Stimulated activated CD8-positive, alpha-beta memory T cell treated with anti-CD3 and anti-CD28 coated beads, Interleukin-7, amount 100 ng/mL, for 24 hours (primary cell): ENCODE results near the gene EFNA4.

Source experiments
- DNase-seq: peaks from one replicate; pipeline ENCODE4 v3.0.0-alpha.2; 2020; ENCODE audit warnings: low read depth

The EFNA4 gene

DNA sequence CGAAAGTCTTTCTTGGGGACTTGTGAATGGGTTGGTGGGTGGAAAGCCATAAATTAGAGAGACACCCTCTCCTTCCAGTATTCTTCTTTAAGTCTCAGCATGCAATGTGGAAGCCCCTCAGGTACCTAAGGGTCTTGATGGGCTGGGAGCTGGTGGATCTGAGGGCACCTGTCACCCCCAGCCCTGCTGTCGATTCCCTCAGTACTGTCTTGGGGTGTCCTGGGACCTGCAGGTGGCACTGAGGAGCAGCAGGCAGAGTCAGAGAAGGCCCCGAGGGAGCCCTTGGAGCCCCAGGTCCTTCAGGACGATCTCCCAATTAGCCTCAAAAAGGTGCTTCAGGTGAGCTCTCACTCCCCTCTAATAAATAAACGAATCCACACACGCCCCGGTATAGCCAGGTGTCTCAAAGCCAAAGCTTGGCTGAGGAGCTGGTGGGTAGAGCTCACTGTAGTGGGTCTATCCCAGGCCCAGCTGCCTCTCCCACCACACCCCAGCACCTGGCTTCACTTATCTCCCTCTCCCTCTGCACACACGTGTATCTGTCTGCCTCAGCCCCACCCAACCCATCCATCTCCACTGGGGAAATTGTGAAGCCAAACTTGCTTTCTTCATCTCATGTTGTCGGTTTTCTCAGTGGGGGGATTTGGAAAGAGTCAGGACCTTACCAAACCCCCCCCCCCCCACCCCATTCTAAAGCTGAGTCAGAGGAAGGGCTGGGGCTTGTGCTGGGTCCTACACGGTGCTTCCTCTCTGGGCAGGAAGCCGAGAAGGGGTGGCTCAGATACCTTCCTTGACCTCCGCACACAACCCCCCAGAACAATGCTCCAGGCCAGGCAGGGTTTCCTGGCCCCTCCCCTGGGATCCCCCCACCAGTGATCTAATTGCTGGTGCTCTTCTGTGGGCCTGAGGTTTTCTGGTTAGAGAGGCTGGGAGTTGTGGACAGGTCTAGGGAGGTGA, 10.8 kb upstream of the EFNA4 start:
- no peak for DNase-seq

DNA sequence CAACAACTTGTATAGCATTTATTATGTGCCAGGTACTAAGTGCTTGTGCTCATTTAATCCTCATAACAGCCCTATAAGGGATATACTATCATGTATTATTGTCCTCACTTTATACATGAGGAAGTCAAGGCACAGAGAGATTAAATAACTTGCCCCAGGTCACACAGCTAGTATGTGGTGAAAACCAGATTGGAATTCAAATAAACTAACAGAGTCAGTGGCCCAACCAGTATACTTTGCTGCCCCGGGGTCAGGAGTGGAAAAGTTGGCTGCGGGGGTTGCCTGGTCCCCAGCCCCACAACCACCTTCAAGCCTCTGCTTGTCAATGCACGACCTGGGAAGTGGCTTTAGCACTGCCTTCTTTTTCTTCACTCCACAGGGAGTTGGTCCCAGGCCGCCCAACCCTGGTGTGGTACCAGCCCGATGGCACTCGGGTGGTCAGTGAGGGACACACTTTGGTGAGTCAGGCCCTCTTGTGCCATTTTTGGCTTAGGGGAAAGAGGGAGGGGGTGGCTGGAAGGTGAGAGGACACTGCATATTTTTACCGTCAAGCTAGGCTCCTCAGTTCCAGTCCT, 9.9 kb upstream of the EFNA4 start:
- no peak for DNase-seq

DNA sequence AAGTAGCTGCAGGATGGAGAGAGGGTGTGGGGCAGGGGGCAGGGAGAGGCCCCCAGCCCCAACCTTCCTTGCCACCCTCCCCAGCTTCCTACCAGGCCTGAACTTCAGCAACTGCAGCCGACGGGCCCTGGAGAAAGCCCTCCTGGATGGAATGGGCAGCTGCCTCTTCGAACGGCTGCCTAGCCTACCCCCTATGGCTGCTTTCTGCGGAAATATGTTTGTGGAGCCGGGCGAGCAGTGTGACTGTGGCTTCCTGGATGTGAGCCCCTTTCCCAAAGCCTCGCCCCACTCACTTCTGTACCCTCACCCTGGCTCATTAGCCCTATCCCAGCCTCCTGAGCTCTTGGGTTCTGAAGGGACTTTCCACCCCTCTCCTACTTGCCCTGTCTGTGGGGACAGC, 6.4 kb upstream of the EFNA4 start:
- DNase-seq, result no peak

DNA sequence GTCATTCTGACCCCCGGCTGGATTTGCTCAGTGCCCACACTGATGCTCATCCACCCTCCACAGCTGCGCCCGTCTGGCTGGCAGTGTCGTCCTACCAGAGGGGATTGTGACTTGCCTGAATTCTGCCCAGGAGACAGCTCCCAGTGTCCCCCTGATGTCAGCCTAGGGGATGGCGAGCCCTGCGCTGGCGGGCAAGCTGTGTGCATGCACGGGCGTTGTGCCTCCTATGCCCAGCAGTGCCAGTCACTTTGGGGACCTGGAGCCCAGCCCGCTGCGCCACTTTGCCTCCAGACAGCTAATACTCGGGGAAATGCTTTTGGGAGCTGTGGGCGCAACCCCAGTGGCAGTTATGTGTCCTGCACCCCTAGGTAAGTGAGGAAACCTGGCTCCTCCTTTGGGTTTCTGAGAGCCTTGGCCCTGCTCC, 5.7 kb upstream of the EFNA4 start:
- DNase-seq, result no peak

DNA sequence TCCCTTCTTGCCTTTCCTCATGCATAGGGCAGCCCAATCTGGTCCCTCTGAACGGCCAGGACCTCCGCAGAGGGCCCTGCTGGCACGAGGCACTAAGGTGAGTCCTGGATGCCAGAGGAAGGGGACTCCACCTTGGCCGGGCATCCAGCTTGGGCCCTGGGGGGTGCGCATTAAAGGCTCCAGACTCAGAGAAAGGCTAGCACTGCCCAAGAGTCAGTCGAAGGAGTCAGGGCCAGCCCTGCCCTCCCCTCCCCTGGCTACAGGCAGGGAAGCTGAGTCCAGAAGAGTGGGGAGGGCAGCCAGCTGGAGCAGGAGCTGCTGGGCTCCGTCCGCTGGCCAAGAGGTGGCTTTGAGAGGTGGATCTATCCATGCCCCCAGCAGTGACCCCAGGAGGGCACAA, 2.8 kb upstream of the EFNA4 start:
- no peak for DNase-seq

DNA sequence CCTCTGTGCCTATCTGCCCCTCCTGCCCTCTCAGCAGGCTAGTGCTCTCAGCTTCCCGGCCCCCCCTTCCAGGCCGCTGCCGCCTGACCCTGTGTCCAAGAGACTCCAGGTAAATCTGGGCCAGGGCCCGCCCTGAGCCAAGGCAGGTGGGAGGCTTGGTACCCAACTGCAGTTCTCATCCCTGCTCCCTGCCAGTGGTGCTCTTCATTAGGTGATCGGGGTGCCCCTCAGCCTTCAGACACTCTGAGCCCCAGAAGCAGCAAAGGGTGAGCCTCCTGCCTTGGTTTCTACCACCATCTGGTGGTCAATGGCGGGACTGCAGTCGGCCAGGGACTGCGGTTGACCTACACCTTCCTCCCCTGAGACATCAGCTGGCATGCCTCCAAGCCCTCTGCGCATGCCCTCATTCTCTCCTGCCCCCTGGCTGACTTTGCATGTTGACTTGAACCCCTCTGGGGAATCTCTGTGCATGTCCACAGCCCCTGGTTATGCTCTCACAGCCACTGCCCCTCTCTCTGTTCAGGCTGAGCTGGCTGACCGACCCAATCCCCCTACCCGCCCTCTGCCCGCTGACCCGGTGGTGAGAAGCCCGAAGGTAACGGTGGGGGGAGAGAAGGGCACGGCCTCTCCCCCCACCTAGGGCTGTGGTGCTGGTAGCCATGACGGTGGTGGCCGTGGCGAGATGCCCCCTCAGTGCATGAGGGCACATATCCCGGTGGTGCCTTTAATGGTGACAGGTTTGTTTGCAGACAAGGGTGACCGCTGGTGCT, 2.0 kb upstream of the EFNA4 start:
- peak; percentile 98 for DNase-seq

DNA sequence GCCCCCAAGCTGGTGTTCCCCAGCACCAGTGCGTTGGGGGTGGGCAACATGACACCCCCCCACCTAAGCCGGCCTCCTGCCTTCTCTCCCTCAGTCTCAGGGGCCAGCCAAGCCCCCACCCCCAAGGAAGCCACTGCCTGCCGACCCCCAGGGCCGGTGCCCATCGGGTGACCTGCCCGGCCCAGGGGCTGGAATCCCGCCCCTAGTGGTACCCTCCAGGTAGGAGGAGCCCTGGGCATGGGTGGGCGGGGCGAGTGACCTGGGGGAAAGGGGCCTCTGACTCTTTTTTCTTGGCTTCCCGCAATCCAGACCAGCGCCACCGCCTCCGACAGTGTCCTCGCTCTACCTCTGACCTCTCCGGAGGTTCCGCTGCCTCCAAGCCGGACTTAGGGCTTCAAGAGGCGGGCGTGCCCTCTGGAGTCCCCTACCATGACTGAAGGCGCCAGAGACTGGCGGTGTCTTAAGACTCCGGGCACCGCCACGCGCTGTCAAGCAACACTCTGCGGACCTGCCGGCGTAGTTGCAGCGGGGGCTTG, 1.3 kb upstream of the EFNA4 start:
- DNase-seq, result no peak

DNA sequence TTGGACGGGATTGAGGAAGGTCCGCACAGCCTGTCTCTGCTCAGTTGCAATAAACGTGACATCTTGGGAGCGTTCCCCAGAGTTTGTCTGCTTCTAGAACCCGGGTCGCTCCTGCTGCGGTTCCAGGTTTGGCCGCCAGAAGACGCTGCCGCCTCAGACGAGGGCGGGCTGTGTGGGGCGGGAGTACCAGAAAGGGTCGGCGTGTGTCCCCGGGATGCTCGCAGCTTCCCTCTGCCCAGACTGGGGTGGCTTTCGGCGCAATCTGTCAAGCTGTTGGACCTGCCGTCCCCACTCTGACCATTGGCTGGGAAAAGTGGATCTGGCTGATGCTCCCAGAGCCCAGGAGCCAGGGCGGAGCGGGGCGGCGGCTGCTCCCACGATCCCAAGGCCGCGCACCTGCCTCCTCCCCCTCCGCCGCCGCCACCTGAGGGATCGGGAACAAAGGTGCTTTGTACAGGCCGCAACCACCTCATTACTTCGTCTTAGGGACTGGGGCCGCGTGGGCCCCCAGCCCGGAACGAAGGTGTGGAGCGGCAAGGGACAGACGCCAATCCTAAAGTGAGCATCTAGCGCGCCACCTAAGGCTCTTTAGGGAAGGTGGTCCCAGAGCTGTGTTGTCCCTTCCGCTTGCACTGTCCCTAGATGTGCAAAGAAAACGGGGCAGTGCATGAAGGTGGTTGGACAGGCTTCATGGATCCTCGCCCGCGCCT, 683 bp upstream of the EFNA4 start:
- peak; percentile 59 for DNase-seq

DNA sequence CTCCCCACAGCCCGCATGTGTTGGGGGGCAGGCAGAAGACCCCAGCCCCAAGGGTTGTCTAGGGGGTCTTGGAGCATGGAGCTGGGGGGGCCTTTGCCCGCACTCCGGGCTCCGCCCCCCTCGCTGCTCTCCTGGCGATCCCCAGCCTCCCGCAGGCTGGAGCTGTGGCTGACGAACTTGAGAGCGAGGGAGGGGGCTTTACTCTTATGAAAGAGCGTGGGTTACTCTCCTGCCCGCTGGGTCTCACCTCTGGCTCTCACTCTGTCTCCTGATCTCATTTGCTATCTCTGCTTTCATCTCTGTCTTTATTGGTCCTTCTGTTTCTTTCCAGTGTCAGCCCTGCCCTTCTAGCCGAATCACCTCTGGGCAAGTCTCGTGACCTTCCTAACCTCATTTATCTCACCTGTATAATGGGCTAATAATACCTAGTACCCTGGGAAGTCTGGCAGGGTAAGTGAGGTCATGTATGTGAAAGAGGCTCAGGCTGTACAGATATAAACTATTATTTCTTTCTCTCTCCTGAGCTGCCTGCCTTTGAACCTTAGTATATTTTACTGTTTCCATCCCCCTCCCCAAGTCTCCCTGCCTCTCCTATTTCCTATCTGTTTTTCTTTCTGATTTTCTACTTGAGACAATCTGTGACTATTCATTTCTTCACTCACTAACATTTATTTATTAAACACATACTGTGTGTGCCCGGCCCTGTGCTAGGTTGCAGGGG, 731 bp downstream of the EFNA4 start:
- DNase-seq, result no peak

DNA sequence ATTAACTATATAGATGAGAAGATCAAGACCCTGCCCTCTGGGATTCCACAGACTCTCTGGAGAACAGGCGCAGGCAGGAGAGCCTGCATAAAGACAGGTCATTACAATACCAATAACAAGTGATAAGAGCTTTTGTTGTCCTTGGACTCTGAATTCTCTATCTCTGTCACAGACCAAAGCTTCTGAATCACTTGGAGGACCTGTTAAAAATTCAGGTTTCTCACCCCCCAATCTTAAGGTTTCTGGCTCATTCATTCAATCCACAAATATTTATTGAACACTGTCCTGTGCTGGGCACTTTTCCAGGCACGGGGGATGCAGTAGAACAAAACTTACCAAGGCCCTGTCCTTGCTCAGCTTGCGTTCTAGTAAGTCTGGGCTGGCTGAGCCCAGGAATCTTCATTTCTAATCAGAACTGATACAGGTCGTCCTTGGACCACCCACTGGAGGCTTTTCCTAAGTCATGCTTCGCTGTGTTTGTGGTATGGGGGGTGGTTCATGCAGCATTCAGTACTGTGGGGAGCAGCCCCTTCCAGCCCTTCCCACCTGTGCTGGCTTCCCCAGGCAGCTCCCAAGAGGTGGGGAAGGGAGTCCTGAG, 1.4 kb downstream of the EFNA4 start:
- DNase-seq, result no peak

DNA sequence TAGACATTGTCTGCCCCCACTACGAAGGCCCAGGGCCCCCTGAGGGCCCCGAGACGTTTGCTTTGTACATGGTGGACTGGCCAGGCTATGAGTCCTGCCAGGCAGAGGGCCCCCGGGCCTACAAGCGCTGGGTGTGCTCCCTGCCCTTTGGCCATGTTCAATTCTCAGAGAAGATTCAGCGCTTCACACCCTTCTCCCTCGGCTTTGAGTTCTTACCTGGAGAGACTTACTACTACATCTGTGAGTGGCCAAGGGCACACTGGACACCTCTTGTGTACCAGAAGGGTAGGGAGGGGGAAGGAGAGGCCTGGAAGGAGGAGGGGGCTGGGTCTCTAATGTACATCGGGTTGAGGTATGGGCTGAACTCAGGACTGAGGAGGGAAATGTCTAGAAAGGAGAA, 3.2 kb downstream of the EFNA4 start:
- DNase-seq, result no peak

DNA sequence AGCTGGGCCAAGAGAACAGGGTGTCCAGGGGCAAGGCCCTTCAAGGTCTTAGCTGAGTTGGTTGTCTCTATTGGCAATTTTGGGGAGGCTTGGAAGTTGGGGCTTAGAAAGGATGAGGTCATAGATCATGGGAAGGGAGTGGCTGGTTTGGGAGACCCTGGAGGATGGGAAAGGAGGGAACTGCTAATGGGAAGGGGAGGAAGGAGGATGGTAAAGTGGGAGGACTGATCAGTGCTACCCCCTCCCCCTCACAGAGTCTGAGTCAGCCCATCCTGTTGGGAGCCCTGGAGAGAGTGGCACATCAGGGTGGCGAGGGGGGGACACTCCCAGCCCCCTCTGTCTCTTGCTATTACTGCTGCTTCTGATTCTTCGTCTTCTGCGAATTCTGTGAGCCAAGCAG, 5.1 kb downstream of the EFNA4 start:
- DNase-seq, result no peak

DNA sequence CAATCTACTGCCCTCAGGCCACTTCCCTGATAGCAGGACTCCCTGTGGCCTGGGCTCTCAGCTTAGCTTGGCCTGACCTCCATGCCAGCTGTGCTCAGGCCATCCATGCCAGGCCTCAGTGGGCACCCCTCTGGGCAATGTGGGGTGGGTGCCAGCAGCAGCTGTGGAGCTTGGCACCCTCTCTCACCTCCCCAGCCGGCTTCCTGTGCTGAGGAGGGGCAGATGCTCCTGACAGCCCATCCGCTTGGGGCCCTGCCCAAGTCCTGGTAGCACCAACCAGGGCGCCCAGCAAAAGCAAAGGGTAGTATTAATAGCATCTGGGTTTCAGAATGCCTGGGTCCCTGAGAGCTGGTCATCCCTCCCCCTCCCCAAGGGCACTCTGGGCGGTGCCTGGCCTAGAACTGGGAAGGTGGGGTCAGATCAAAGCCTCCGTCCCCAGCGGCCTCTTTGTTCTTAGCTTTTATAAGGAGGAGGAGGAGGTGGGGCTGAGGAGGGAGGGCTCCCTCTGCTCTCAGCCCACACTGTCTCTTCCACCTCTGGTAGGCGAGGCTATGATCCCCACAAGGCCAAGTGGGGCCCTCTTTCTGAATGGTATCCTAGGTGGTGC, 6.1 kb downstream of the EFNA4 start:
- DNase-seq, result no peak

DNA sequence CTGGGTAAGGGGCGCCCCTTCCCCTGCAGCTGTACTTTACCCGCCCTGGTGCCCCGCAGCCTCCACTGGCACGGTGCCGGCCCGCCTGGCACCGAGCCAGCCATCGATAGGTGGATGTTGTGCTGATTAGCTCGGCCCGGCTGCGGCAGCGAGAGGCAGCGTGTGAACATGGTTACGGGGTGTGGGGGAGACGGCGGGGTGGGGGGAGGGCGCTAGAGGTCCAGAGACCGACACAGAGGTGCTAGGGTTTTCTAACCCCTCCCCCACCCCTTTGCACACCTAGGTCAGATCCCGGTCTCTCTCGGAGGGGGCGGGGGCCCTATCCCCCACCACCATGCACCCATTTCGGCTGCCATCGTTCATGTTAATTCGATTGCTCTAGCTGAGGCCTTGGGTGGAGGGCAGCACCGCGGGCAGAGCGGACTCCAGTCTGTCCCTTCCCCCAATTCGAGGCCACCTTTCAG, 6.7 kb downstream of the EFNA4 start:
- no peak for DNase-seq

DNA sequence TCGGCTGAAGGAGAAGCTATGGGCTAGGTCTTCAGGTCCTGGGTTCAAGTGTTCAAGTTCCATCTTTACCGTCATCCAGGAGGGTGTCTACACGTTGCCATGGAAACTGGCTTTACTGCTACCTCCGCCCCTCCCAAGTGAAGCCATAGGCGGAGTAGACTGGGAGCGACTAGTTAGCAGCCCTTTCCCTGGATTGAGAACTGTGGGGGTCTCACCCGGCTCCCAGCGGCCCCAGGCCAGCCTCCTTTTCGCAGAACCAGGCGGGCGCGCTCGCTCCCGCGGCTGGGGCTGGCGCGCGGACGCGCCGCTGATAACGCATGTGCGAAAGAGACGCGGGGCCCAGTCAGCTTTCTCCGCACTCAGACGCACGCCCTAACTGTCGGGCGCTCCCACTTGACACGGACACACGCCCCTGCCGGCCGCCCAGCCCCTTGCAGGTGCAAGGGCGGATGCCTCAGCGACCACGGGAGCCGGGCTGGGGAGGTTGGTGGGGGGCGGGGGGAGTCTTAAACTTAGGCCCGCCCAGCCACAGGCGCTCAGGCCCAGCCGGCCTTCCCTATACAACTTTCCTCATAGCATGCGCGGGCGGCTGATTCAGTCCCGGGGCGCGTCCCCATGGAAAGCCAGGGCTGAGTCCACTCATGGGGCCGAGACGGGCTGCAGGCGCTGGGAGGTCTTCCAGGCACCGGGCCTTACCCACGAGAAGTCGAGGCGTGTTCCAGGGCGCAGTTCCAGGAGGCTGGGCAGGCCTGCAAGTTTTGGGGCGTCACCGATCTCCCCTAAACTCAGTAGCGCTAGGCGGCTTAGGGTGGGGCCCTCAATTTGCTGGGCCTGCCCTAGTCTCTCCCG, 7.4 kb downstream of the EFNA4 start:
- DNase-seq, result peak; percentile 47

DNA sequence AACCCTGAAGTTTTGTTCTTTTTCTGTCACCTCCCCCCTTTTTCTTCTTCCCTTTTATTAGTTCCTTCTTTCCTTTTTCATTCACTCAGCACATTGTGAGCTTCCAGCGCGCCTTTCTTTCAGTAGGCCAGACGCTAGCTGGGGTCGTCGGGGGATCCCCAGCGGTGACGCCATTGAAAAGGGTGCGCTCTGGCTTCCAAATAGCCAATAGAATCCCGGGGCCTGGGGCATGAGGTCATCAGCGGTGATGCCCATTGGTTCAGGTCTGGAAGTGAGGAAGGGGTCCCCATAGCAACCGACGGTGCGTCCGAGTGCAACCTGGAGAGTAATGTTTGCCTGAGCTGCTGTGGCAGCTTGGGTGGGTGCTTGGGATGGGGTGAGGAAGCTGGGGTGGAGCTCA, 8.2 kb downstream of the EFNA4 start:
- DNase-seq, result no peak

DNA sequence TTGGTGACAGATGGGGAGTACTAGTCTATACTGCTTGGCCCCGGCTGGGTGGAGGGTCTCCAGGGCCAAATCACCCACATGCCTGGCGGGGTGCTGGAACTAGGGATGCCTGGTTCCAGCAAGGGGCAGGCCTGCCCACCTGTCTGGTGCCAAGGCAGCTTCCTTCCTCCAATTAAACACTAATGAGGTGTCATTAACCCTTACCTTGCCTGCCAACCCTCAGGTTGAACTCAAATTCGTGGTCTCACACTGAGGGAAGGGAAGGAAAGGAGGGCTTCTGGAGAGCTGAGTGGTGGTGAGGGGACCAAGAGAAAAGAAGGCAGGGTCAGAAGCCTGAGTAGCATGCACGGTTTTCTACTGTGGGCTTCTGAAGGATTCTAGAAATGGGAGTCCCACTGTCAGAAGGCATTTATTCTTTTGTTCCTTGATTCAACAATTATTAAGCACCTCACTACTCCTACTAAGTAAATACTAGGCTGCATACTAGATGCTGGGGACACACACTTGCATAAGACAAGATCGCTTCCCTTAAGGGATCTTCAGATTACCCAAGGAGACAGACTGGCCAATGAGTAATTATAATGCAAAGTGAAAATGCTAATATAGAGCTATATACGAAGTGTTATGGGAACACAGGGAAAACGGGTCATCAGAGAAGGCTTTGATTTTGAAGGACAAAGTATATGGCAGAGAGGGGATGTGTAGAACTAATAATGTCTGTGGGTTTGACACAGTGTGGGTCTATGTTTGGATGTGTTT, 9.2 kb downstream of the EFNA4 start:
- DNase-seq, result no peak

DNA sequence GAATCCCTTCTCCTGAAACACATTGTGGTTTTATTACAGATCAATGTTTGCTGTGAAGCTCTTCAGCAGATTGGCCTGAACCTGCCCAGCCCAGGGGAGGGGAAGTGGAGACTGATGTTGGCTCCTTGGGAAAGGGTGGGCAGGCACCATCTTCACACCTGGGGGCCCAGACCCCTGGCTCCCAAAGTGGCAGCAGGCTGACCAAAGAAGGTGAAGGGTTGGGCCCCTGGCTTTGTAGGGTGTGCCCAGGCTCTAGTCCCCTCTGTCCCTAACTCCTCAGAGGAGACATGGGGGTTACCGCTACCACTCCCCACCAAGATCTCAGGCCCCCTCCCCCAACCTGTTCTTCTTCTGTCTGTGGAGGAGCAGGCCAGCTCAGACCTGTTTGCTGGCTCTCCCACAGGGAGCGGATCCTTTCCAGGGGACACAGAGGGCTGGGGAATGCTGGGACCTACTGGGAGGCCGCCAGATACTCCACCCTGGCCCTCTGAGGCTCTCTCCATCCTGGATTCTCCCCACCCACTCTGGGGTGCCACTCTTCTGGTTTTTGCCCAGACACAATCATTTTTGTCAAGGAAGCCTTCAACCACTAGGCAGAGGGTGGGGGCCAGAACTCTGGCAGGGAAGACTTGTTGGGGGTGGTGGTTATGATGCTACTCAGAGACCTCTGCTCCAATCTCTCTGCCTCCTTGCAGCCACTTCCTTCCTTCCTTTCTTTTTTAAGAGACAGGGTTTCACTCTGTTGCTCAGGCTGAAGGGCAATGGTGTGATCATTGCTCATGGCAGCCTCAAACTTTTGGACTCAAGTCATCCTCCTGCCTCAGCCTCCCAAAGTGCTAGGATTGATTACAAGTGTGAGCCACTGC, 10.1 kb downstream of the EFNA4 start:
- no peak for DNase-seq
